ENCODE results near the gene KRTAP10-7. TPM values are rescaled to one million over a fixed set of nuclear protein-coding genes. Genes with fewer than 3 reads are reported as not detected.

Gene KRTAP10-7
- polyA plus RNA-seq, 3 donors: not detected

GRCh38 chr21:44632067-44632466 is 31.7 kb downstream of the KRTAP10-7 start:
- H2AFZ ChIP-seq (ENCODE audit: insufficient read depth, low read depth, low read length, poor library complexity, severe bottlenecking): no peak overlapping the region
- no CpG with 5 or more reads among the region's 1 CpG for WGBS (ENCODE audit: insufficient coverage)
- no peaks in the 10 kb centered on the region for H3K36me3 Mint-ChIP-seq
- no peaks in the 10 kb centered on the region for H3K4me1 ChIP-seq (ENCODE audit: control insufficient read depth in 1 of 2, insufficient read depth in 2 of 2, low read length in 2 of 2)
- no peak for DNase-seq
- no peaks in the 10 kb centered on the region for H4K20me1 ChIP-seq (ENCODE audit: insufficient read depth, low read length)
- no peak overlapping the region for H3K27ac Mint-ChIP-seq
- H3K9me3 Mint-ChIP-seq: peaks cover 18 to 41% (median 32%) of the 10 kb centered on the region in 7 donors
- TF ChIP-seq CTCF (IDR thresholded peaks at IDR 0.05): no peak
- no peak overlapping the region for H3K4me3 ChIP-seq (replicated peaks in 1 of 3; ENCODE audit: low read depth in 2 of 3, low read length in 3 of 3)
- H3K4me3 Mint-ChIP-seq: no peak overlapping the region
- no peaks in the 10 kb centered on the region for H3K27me3 ChIP-seq (ENCODE audit: control insufficient read depth in 2 of 2, insufficient read depth in 2 of 2, low read length in 2 of 2)
- intact Hi-C loops (cut with micrococcal nuclease): no loop called here
- no peaks in the 10 kb centered on the region for H3K79me2 ChIP-seq (ENCODE audit: insufficient read depth, low read length)
- no peak overlapping the region for H3K4me2 ChIP-seq (replicated peaks; ENCODE audit: extremely low read depth, low read length, poor library complexity, severe bottlenecking)
- H3K36me3 ChIP-seq (replicated peaks in 1 of 2; ENCODE audit: control insufficient read depth in 1 of 2, insufficient read depth in 2 of 2, low read length in 2 of 2): no peaks in the 10 kb centered on the region
- no peak overlapping the region for H3K9ac ChIP-seq (ENCODE audit: insufficient read depth, low read length, poor library complexity, severe bottlenecking)
- H3K4me1 Mint-ChIP-seq: no peaks in the 10 kb centered on the region
- H3K27ac ChIP-seq (ENCODE audit: low read depth in 1 of 2, low read length in 2 of 2): no peak overlapping the region
- H3K9me3 ChIP-seq (replicated peaks in 1 of 2; ENCODE audit: control insufficient read depth in 1 of 2, insufficient read depth in 1 of 2, low read length in 2 of 2): peaks cover 19 to 27% of the 10 kb centered on the region in 2 donors
- peaks cover 4 to 22% (median 6%) of the 10 kb centered on the region in 3 donors for H3K27me3 Mint-ChIP-seq (ENCODE audit: low read depth in 3 of 3)

GRCh38 chr21:44636209-44637017 is 36.0 kb downstream of the KRTAP10-7 start:
- no peak for TF ChIP-seq CTCF (IDR thresholded peaks at IDR 0.05)
- Histone ChIP-seq H3K4me3 (replicated peaks in 1 of 3; ENCODE audit: low read depth in 2 of 3, low read length in 3 of 3) (no peak overlapping the region), H3K36me3 (replicated peaks in 1 of 2; ENCODE audit: control insufficient read depth in 1 of 2, insufficient read depth in 2 of 2, low read length in 2 of 2) (no peaks in the 10 kb centered on the region), H2AFZ (ENCODE audit: insufficient read depth, low read depth, low read length, poor library complexity, severe bottlenecking) (no peak overlapping the region), H3K79me2 (ENCODE audit: insufficient read depth, low read length) (no peaks in the 10 kb centered on the region), H4K20me1 (ENCODE audit: insufficient read depth, low read length) (no peaks in the 10 kb centered on the region), H3K27me3 (ENCODE audit: control insufficient read depth in 2 of 2, insufficient read depth in 2 of 2, low read length in 2 of 2) (no peaks in the 10 kb centered on the region), H3K9me3 (replicated peaks in 1 of 2; ENCODE audit: control insufficient read depth in 1 of 2, insufficient read depth in 1 of 2, low read length in 2 of 2) (peaks cover 17 to 30% of the 10 kb centered on the region in 2 donors), H3K27ac (ENCODE audit: low read depth in 1 of 2, low read length in 2 of 2) (no peak overlapping the region), H3K4me1 (ENCODE audit: control insufficient read depth in 1 of 2, insufficient read depth in 2 of 2, low read length in 2 of 2) (no peaks in the 10 kb centered on the region), H3K9ac (ENCODE audit: insufficient read depth, low read length, poor library complexity, severe bottlenecking) (no peak overlapping the region), H3K4me2 (replicated peaks; ENCODE audit: extremely low read depth, low read length, poor library complexity, severe bottlenecking) (no peak overlapping the region)
- intact Hi-C loops (cut with micrococcal nuclease): no loop called here
- no peak for DNase-seq
- WGBS (ENCODE audit: insufficient coverage): 93% methylated on average over 10 of the region's 15 CpGs
- Mint-ChIP-seq H3K4me1 (no peaks in the 10 kb centered on the region), H3K27ac (no peak overlapping the region), H3K27me3 (ENCODE audit: low read depth in 3 of 3) (peaks cover 3 to 14% (median 11%) of the 10 kb centered on the region in 3 donors), H3K36me3 (no peaks in the 10 kb centered on the region), H3K9me3 (peaks cover 9 to 31% (median 27%) of the 10 kb centered on the region in 7 donors), H3K4me3 (no peak overlapping the region)
